Hepatic stellate cell (primary cell): Measurements from ENCODE around the gene OR7C2.

Experiments used
- DNase-seq: peaks from one replicate; pipeline ENCODE4 v3.0.0; 2011; ENCODE audit warnings: low spot score

Gene OR7C2

GRCh38 chr19:14979476-14980255 is 38.4 kb downstream of the OR7C2 start, which contains the start of gene SLC1A6:
SLC1A6 (minus strand) TSS chr19:14979864; CDS start chr19:14972910, 6,954 bp downstream.
- no peak for DNase-seq

DNA sequence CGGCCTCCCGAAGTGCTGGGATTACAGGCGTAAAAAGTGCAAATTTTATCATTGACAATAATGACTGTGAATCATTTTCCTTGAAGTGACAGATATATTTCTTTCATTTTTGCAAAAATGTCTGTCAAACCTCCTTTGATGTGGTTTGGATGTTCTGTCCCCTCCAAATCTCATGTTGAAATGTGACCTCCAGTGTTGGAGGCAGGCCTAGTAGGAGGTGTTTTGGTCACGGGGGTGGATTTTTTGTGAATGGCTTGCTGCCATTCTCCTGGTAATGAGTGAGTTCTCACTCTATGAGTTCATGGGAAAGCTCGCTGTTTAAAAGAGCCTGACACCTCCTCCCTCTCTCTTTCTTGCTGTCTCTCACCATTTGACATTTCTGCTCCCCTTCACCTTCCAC is 43.8 kb downstream of the OR7C2 start:
- DNase-seq = no peak
